Neural cell (in vitro differentiated cells): ENCODE results near the gene FAM186B. TPM values are rescaled to one million over a fixed set of nuclear protein-coding genes. Genes with fewer than 3 reads are reported as not detected.

ENCODE experiments used
- H2AFZ ChIP-seq: fragments of 200-600, 300-800 bp; sonication (generic), shearing (Covaris generic); 2 replicates; pipeline ENCODE4 v1.6.0; 2014; ENCODE audit warnings: low read depth, mild to moderate bottlenecking, antibody characterized with exemption, low read length, moderate library complexity
- H3F3A ChIP-seq: fragments of 200-600 bp; shearing (Covaris generic); 2 replicates; pipeline ENCODE4 v1.6.1; 2016; ENCODE audit warnings: mild to moderate bottlenecking, moderate library complexity, mixed read lengths, antibody characterized with exemption, low read length; ENCODE audit not compliant: insufficient read depth, poor library complexity, severe bottlenecking
- H3K27ac ChIP-seq: fragments of 200-600, 300-800 bp; sonication (generic), shearing (Covaris generic); 2 replicates; pipeline ENCODE4 v1.5.1; 2014; ENCODE audit warnings: mild to moderate bottlenecking, low read length, moderate library complexity
- H3K27me3 ChIP-seq: fragments of 300-800, 200-600 bp; sonication (generic), shearing (Covaris generic); 2 replicates; pipeline ENCODE4 v1.6.0; 2014; ENCODE audit warnings: mild to moderate bottlenecking, low read depth, low read length, moderate library complexity; ENCODE audit not compliant: insufficient read depth
- H3K36me3 ChIP-seq: fragments of 300-800, 200-600 bp; sonication (generic), shearing (Covaris generic); 2 replicates; pipeline ENCODE4 v1.5.1; 2014; ENCODE audit warnings: mild to moderate bottlenecking, antibody characterized with exemption, low read length, moderate library complexity; ENCODE audit not compliant: insufficient read depth
- H3K4me2 ChIP-seq: fragments of 300-800, 200-600 bp; sonication (generic), shearing (Covaris generic); 2 replicates; pipeline ENCODE4 v1.6.0; 2014; ENCODE audit warnings: mild to moderate bottlenecking, low read length
- H3K4me3 ChIP-seq: fragments of 300-800, 200-600 bp; sonication (generic), shearing (Covaris generic); 2 replicates; pipeline ENCODE4 v1.5.1; 2014; ENCODE audit warnings: mild to moderate bottlenecking, low read length, moderate library complexity
- H3K79me2 ChIP-seq: fragments of 200-600 bp; shearing (Covaris generic); replicated peaks from 2 replicates; pipeline ENCODE4 v1.6.0; 2014; ENCODE audit warnings: mild to moderate bottlenecking, low read length, moderate library complexity; ENCODE audit not compliant: insufficient read depth
- H3K9ac ChIP-seq: fragments of 300-800, 200-600 bp; sonication (generic), shearing (Covaris generic); 2 replicates; pipeline ENCODE4 v1.6.1; 2016; ENCODE audit warnings: mild to moderate bottlenecking, low read length, mixed read lengths
- H3K9me2 ChIP-seq: fragments of 200-600 bp; shearing (Covaris generic); 2 replicates; pipeline ENCODE4 v1.6.1; 2016; ENCODE audit warnings: mild to moderate bottlenecking, low read length, mixed read lengths; ENCODE audit not compliant: insufficient read depth
- H3K9me3 ChIP-seq: fragments of 200-600, 300-800 bp; sonication (generic), shearing (Covaris generic); 2 replicates; pipeline ENCODE4 v1.6.1; 2016; ENCODE audit warnings: mild to moderate bottlenecking, mixed run types, low read length, moderate library complexity, mixed read lengths
- H4K20me1 ChIP-seq: fragments of 200-600 bp; shearing (Covaris generic); 2 replicates; pipeline ENCODE4 v1.6.1; 2016; ENCODE audit warnings: mild to moderate bottlenecking, mixed run types; ENCODE audit not compliant: insufficient read depth
- EP300 ChIP-seq: fragments of 450-650 bp; conservative IDR thresholded peaks from 2 replicates; pipeline ENCODE4 v1.6.1; 2014; ENCODE audit warnings: antibody characterized with exemption, mild to moderate bottlenecking, moderate library complexity; ENCODE audit not compliant: poor library complexity, severe bottlenecking
- EZH2 ChIP-seq: fragments of 200-600, 300-800 bp; shearing (Covaris generic), sonication (generic); IDR thresholded peaks from 2 replicates; pipeline ENCODE4 v1.6.1; 2014; ENCODE audit warnings: antibody characterized with exemption, low read length, borderline replicate concordance, mild to moderate bottlenecking; ENCODE audit not compliant: insufficient read depth, poor library complexity, severe bottlenecking
- MXI1 ChIP-seq: fragments of 450-650 bp; conservative IDR thresholded peaks from 2 replicates; pipeline ENCODE4 v1.6.1; 2014; ENCODE audit warnings: antibody characterized with exemption, mild to moderate bottlenecking; ENCODE audit not compliant: poor library complexity, severe bottlenecking
- POLR2AphosphoS5 ChIP-seq: IDR thresholded peaks from 2 replicates; pipeline ENCODE4 v1.6.1; 2012
- RAD21 ChIP-seq: fragments of 450-650 bp; conservative IDR thresholded peaks from 2 replicates; pipeline ENCODE4 v1.6.1; 2014; ENCODE audit warnings: antibody characterized with exemption, mild to moderate bottlenecking, moderate library complexity
- SMC3 ChIP-seq: fragments of 450-650 bp; conservative IDR thresholded peaks from 2 replicates; pipeline ENCODE4 v1.6.1; 2014; ENCODE audit warnings: antibody characterized with exemption, mild to moderate bottlenecking, moderate library complexity; ENCODE audit not compliant: poor library complexity
- TAF1 ChIP-seq: IDR thresholded peaks from 2 replicates; pipeline ENCODE4 v1.6.1; 2012; ENCODE audit warnings: low read depth
- polyA plus RNA-seq: library from polyadenylated mRNA; depleted of rRNA; stranded (reverse); fragments of >200 nt; gene quantifications from 2 replicates; pipeline ENCODE4 v1.2.3, GENCODE V29; 2014
- TF ChIP-seq, protein P1 (sequence below): IDR thresholded peaks from 2 replicates; pipeline ENCODE4 v1.6.1; 2012; ENCODE audit warnings: borderline replicate concordance
- TF ChIP-seq, protein P2 (sequence below): fragments of 450-650 bp; IDR thresholded peaks from 2 replicates; pipeline ENCODE4 v1.5.1; 2014; ENCODE audit warnings: antibody characterized with exemption, mild to moderate bottlenecking, moderate library complexity; ENCODE audit not compliant: poor library complexity, severe bottlenecking

Gene FAM186B
- polyA plus RNA-seq, 1 donor from 2014 or later: not detected

DNA sequence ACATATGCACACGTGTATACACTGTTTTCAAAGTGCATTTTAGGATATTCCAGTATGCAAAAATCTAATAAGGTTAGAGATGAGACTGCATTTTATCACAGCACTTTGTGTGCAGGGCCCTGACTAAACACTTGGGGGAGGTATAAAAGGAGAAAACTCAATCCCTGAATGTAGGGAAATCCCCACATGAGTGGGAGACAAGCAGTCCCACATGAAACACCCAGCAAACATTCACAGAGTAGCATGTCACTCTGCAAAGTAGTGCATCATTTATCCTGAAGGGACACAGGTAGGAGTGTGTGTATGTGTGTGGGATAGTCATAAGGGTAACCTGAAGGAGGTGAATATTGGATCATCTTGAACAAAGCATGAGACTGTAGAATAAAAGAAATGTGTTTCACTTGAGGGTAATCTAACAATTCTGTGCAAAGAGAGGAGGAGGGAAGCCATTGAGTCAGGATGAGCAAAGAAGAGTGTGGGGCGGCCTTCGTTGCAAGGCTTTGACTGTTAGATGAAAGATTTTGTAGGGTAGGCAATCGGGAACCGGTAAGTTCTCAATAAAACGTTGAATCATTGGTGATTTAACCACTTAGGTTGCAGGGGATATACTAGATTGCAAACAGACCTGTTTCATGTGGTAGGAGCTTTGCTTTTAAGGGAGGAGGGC, 20.9 kb upstream of the FAM186B start:
- Histone ChIP-seq H3K4me2 (no peak overlapping the region), H3K27ac (no peak overlapping the region)

DNA sequence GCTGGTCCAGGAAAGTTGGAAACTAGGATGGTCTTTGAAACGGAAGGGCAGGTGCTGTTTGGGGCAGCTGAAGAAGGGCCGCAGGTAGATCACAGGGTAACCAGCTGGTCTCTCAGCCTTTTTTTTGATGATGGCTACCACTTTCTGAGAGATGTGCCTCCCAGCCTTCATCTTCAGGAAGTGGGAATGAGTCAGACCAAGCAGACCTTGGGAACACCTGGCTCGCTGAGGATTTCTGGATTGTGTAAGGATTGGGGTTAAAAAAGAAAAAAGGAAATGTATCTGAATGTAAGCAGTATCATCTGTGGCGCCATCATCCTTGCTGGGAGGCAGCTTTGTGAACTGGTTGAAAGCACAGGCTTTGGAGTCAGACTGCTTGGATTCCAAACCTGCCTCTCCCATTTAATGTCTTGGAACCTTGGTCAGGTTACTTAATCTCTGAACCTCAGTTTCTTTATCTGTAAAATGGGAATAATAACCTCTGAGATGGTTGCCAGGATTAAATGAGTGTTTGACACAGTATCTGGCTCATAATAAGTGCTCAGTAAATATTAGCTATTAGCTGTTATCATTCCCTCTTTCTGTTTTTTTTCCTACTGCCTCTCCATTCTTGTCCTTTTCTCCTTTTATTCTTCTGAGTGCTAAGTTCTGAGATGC, 19.6 kb upstream of the FAM186B start:
- H3K9ac ChIP-seq: no peak overlapping the region
- H3K4me3 ChIP-seq: no peak overlapping the region
- H3K27ac ChIP-seq: no peak overlapping the region
- no peaks in the 10 kb centered on the region for H4K20me1 ChIP-seq
- TF ChIP-seq EP300 (no peak), RAD21 (no peak), TAF1 (no peak), POLR2AphosphoS5 (no peak), SMC3 (no peak), MXI1 (no peak), EZH2 (no peak)
- TF ChIP-seq, protein P1, sequence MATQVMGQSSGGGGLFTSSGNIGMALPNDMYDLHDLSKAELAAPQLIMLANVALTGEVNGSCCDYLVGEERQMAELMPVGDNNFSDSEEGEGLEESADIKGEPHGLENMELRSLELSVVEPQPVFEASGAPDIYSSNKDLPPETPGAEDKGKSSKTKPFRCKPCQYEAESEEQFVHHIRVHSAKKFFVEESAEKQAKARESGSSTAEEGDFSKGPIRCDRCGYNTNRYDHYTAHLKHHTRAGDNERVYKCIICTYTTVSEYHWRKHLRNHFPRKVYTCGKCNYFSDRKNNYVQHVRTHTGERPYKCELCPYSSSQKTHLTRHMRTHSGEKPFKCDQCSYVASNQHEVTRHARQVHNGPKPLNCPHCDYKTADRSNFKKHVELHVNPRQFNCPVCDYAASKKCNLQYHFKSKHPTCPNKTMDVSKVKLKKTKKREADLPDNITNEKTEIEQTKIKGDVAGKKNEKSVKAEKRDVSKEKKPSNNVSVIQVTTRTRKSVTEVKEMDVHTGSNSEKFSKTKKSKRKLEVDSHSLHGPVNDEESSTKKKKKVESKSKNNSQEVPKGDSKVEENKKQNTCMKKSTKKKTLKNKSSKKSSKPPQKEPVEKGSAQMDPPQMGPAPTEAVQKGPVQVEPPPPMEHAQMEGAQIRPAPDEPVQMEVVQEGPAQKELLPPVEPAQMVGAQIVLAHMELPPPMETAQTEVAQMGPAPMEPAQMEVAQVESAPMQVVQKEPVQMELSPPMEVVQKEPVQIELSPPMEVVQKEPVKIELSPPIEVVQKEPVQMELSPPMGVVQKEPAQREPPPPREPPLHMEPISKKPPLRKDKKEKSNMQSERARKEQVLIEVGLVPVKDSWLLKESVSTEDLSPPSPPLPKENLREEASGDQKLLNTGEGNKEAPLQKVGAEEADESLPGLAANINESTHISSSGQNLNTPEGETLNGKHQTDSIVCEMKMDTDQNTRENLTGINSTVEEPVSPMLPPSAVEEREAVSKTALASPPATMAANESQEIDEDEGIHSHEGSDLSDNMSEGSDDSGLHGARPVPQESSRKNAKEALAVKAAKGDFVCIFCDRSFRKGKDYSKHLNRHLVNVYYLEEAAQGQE: no peak
- TF ChIP-seq, protein P2, sequence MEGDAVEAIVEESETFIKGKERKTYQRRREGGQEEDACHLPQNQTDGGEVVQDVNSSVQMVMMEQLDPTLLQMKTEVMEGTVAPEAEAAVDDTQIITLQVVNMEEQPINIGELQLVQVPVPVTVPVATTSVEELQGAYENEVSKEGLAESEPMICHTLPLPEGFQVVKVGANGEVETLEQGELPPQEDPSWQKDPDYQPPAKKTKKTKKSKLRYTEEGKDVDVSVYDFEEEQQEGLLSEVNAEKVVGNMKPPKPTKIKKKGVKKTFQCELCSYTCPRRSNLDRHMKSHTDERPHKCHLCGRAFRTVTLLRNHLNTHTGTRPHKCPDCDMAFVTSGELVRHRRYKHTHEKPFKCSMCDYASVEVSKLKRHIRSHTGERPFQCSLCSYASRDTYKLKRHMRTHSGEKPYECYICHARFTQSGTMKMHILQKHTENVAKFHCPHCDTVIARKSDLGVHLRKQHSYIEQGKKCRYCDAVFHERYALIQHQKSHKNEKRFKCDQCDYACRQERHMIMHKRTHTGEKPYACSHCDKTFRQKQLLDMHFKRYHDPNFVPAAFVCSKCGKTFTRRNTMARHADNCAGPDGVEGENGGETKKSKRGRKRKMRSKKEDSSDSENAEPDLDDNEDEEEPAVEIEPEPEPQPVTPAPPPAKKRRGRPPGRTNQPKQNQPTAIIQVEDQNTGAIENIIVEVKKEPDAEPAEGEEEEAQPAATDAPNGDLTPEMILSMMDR: no peak
- H2AFZ ChIP-seq: no peak overlapping the region
- no peaks in the 10 kb centered on the region for H3K9me2 ChIP-seq
- H3K27me3 ChIP-seq: no peaks in the 10 kb centered on the region
- no peak overlapping the region for H3K4me2 ChIP-seq
- H3F3A ChIP-seq: no peaks in the 10 kb centered on the region
- no peaks in the 10 kb centered on the region for H3K9me3 ChIP-seq
- no peaks in the 10 kb centered on the region for H3K79me2 ChIP-seq
- H3K36me3 ChIP-seq: no peaks in the 10 kb centered on the region

More for the DNA sequence above, 20.9 kb upstream of the FAM186B start:
- Histone ChIP-seq H3K4me3 (no peak overlapping the region), H4K20me1 (no peaks in the 10 kb centered on the region), H2AFZ (no peak overlapping the region), H3K79me2 (no peaks in the 10 kb centered on the region), H3K9me2 (no peaks in the 10 kb centered on the region), H3K36me3 (no peaks in the 10 kb centered on the region), H3K9ac (no peak overlapping the region), H3K9me3 (no peaks in the 10 kb centered on the region), H3F3A (no peaks in the 10 kb centered on the region), H3K27me3 (no peaks in the 10 kb centered on the region)
- TF ChIP-seq, protein P2: no peak
- TF ChIP-seq RAD21 (no peak), SMC3 (no peak), EP300 (no peak)
